ENCODE results near the gene SPTLC3. TPM values are rescaled to one million over a fixed set of nuclear protein-coding genes. Genes with fewer than 3 reads are reported as not detected.

Gene SPTLC3
- total RNA-seq, 1 experiment from 2014 or later = 20.3 TPM

DNA sequence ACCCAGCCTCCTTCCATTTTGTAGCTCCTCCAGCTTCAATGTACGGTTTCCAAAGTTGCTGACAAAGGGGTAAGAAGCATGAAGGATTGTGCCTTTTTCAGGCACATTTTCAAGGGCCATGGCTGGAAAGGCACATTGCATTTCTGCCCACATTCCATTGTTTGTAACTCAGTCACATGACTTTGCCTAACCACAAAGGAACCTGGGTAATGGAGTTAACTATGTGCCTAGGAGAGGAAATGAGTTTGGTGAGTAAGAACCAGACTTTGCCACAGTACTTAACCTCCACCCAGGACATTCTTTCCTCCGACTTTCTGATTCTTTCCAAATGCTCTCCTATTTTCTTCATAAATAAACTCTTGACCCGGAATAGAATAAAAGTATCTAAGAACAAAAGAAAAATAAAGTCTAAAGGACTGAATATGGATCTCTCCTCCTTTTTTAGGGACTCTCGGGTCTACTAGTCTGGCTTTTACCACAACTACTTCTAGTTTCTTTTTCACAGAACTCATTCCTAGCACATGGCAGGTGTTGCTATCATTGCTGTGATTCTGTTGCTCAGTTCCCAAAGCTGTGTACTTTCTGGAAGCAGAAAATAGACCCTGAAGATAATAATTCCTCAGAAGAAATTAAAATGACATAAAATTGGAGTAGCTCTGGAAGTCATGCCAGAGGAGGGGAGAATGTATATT lies 130.8 kb downstream of the SPTLC3 start:
- ChIA-PET CTCF (interaction anchor here (0.6 to 2.6 kb wide), 4 partner anchors 20 to 407 kb away, joined by 3 to 14 read pairs (median 7); no protein-coding TSS in a partner anchor), POLR2A (no interaction called here)
- Mint-ChIP-seq H3K4me3 (ENCODE audit: unreplicated experiment) (no peak overlapping the region), H3K36me3 (ENCODE audit: insufficient read depth, unreplicated experiment) (peaks cover 36% of the 10 kb centered on the region), H3K9me3 (ENCODE audit: unreplicated experiment) (peaks cover 8% of the 10 kb centered on the region), H3K27ac (ENCODE audit: low read depth, unreplicated experiment) (no peak overlapping the region), H3K27me3 (ENCODE audit: insufficient read depth, unreplicated experiment) (no peaks in the 10 kb centered on the region), H3K4me1 (ENCODE audit: insufficient read depth, unreplicated experiment) (no peaks in the 10 kb centered on the region)
- no peak for TF ChIP-seq CTCF (IDR thresholded peaks at IDR 0.05; ENCODE audit: unreplicated experiment)
- intact Hi-C loops (cut with micrococcal nuclease) = no loop called here
- no peak for DNase-seq (ENCODE audit: unreplicated experiment)
- BruUV-seq (replicated peaks) = no TSS peak

- H3K4me1 Mint-ChIP-seq (ENCODE audit: insufficient read depth, unreplicated experiment) = no peaks in the 10 kb centered on the region
- intact Hi-C loops (cut with micrococcal nuclease) = no loop called here
- no peak for DNase-seq (ENCODE audit: unreplicated experiment)
- no TSS peak for BruUV-seq (replicated peaks)
- H3K27me3 Mint-ChIP-seq (ENCODE audit: insufficient read depth, unreplicated experiment) = no peaks in the 10 kb centered on the region
- no peak overlapping the region for H3K27ac Mint-ChIP-seq (ENCODE audit: low read depth, unreplicated experiment)
- peaks cover 38% of the 10 kb centered on the region for H3K36me3 Mint-ChIP-seq (ENCODE audit: insufficient read depth, unreplicated experiment)
- CTCF ChIA-PET = interaction anchor here (0.5 to 2.6 kb wide), 5 partner anchors 13 to 406 kb away, joined by 3 to 14 read pairs (median 3); no protein-coding TSS in a partner anchor
- no peak for TF ChIP-seq CTCF (IDR thresholded peaks at IDR 0.05; ENCODE audit: unreplicated experiment)
- peaks cover 8% of the 10 kb centered on the region for H3K9me3 Mint-ChIP-seq (ENCODE audit: unreplicated experiment)
- POLR2A ChIA-PET = interaction anchor here (0.6 to 0.7 kb wide), 2 partner anchors 645 to 864 kb away, joined by 3 read pairs; no protein-coding TSS in a partner anchor
- H3K4me3 Mint-ChIP-seq (ENCODE audit: unreplicated experiment) = no peak overlapping the region
Measured at GRCh38 chr20:13140201-13140600, 131.4 kb downstream of the SPTLC3 start.

- DNase-seq (ENCODE audit: unreplicated experiment) = no peak
- CTCF ChIA-PET = interaction anchor here (0.5 to 2.6 kb wide), 4 partner anchors 13 to 406 kb away, joined by 3 to 14 read pairs (median 4); no protein-coding TSS in a partner anchor
- H3K27me3 Mint-ChIP-seq (ENCODE audit: insufficient read depth, unreplicated experiment) = no peaks in the 10 kb centered on the region
- no peak overlapping the region for H3K27ac Mint-ChIP-seq (ENCODE audit: low read depth, unreplicated experiment)
- intact Hi-C loops (cut with micrococcal nuclease) = no loop called here
- no peaks in the 10 kb centered on the region for H3K4me1 Mint-ChIP-seq (ENCODE audit: insufficient read depth, unreplicated experiment)
- POLR2A ChIA-PET = interaction anchor here (0.5 to 0.7 kb wide), 3 partner anchors 116 to 864 kb away, joined by 3 read pairs; no protein-coding TSS in a partner anchor
- H3K4me3 Mint-ChIP-seq (ENCODE audit: unreplicated experiment) = no peak overlapping the region
- peaks cover 41% of the 10 kb centered on the region for H3K36me3 Mint-ChIP-seq (ENCODE audit: insufficient read depth, unreplicated experiment)
- no peak for TF ChIP-seq CTCF (IDR thresholded peaks at IDR 0.05; ENCODE audit: unreplicated experiment)
- no TSS peak for BruUV-seq (replicated peaks)
- H3K9me3 Mint-ChIP-seq (ENCODE audit: unreplicated experiment) = peaks cover 8% of the 10 kb centered on the region
Measured at GRCh38 chr20:13140775-13141174, 132.0 kb downstream of the SPTLC3 start.

DNA sequence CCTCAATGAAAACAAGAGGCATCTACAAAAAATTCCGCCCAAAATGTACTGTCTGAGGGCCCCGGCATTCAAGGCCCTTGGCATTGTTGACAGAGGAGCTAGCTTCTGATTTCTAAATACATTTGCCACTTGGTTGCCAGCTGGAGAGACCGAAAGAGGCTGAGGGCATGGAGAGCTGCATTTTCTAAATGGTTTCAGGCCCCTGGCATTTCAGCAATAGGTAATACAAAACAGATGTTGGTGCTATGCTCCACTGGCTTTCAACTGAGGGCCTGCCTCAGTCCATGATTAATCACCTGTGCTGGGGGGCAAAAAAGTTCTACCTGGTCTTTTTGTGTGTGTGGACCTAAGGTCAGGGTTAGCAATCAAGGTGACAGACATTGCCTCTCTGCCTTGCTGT lies 132.8 kb downstream of the SPTLC3 start:
- ChIA-PET POLR2A (interaction anchor here (0.5 kb wide), 1 partner anchor 115 kb away, joined by 3 read pairs; no protein-coding TSS in a partner anchor), CTCF (interaction anchor here (0.5 to 2.6 kb wide), 4 partner anchors 22 to 405 kb away, joined by 3 to 14 read pairs (median 6); no protein-coding TSS in a partner anchor)
- BruUV-seq (replicated peaks) = no TSS peak

More for the DNA sequence above, 132.8 kb downstream of the SPTLC3 start:
- Mint-ChIP-seq H3K36me3 (ENCODE audit: insufficient read depth, unreplicated experiment) (peaks cover 41% of the 10 kb centered on the region), H3K4me1 (ENCODE audit: insufficient read depth, unreplicated experiment) (no peaks in the 10 kb centered on the region), H3K4me3 (ENCODE audit: unreplicated experiment) (no peak overlapping the region), H3K27me3 (ENCODE audit: insufficient read depth, unreplicated experiment) (no peaks in the 10 kb centered on the region), H3K27ac (ENCODE audit: low read depth, unreplicated experiment) (no peak overlapping the region), H3K9me3 (ENCODE audit: unreplicated experiment) (peaks cover 8% of the 10 kb centered on the region)
- no peak for TF ChIP-seq CTCF (IDR thresholded peaks at IDR 0.05; ENCODE audit: unreplicated experiment)
- intact Hi-C loops (cut with micrococcal nuclease) = no loop called here
- no peak for DNase-seq (ENCODE audit: unreplicated experiment)

All from MCF 10A (cell line).